NOMO-1 treated with DMSO at 0.1 percent for 48 hours (cell line): ENCODE data around the gene RAB22A.

Experiments used
- DNase-seq: peaks from one replicate; lab custom pipeline; 2025; ENCODE audit not compliant: unreplicated experiment; lab: John Stamatoyannopoulos, UW

Gene RAB22A

GRCh38 chr20:58300321-58300720, 9.2 kb upstream of the RAB22A start:
- DNase-seq: no peak

GRCh38 chr20:58303547-58303946, 6.0 kb upstream of the RAB22A start:
- no peak for DNase-seq

- DNase-seq: no peak
These were observed 4.5 kb upstream of the RAB22A start for GRCh38 chr20:58305061-58305460.

GRCh38 chr20:58306421-58307261, 2.9 kb upstream of the RAB22A start:
- peak; percentile 84 for DNase-seq

- no peak for DNase-seq
These were observed 2.2 kb upstream of the RAB22A start for GRCh38 chr20:58307270-58307669.

- DNase-seq: no peak
These were observed 1.2 kb upstream of the RAB22A start for GRCh38 chr20:58308290-58308679.

- no peak for DNase-seq
These were observed 611 bp upstream of the RAB22A start for GRCh38 chr20:58308680-58309527.

GRCh38 chr20:58310291-58310782, 822 bp downstream of the RAB22A start:
- peak; percentile 26 for DNase-seq

- DNase-seq: no peak
These were observed 3.3 kb downstream of the RAB22A start for GRCh38 chr20:58312836-58313235.

- peak; percentile 18 for DNase-seq
These were observed 3.9 kb downstream of the RAB22A start for GRCh38 chr20:58313396-58313795.

- no peak for DNase-seq
These were observed 11.7 kb downstream of the RAB22A start for GRCh38 chr20:58321205-58321604.

- no peak for DNase-seq
These were observed 12.6 kb downstream of the RAB22A start for GRCh38 chr20:58322083-58322482.

- DNase-seq: no peak
These were observed 16.4 kb downstream of the RAB22A start for GRCh38 chr20:58325912-58326311.

GRCh38 chr20:58327211-58327610, 17.7 kb downstream of the RAB22A start:
- no peak for DNase-seq

- no peak for DNase-seq
These were observed 19.3 kb downstream of the RAB22A start for GRCh38 chr20:58328836-58329235.

GRCh38 chr20:58329711-58330110, 20.2 kb downstream of the RAB22A start:
- no peak for DNase-seq

GRCh38 chr20:58330249-58330648, 20.7 kb downstream of the RAB22A start:
- no peak for DNase-seq

GRCh38 chr20:58330687-58331086, 21.2 kb downstream of the RAB22A start:
- no peak for DNase-seq

- DNase-seq: no peak
These were observed 22.5 kb downstream of the RAB22A start for GRCh38 chr20:58331961-58332551.

- DNase-seq: no peak
These were observed 30.2 kb downstream of the RAB22A start for GRCh38 chr20:58339741-58340140.

- DNase-seq: no peak
These were observed 30.6 kb downstream of the RAB22A start for GRCh38 chr20:58340151-58340550.

- no peak for DNase-seq
These were observed 31.3 kb downstream of the RAB22A start for GRCh38 chr20:58340853-58341252.
